H1 (cell line): ENCODE measurements around the gene DHX34. TPM values are rescaled to one million over a fixed set of nuclear protein-coding genes. Genes with fewer than 3 reads are reported as not detected.

Experiments
- KDM1A ChIP-seq: fragments of 200-600, 300-600 bp; sonication (generic); IDR thresholded peaks from 2 replicates; pipeline ENCODE4 v1.7.1; 2016; ENCODE audit warnings: mild to moderate bottlenecking, low read length, borderline replicate concordance
- POU5F1 ChIP-seq: IDR thresholded peaks from 2 replicates; pipeline ENCODE4 v1.6.1; 2011; ENCODE audit warnings: low read depth, mild to moderate bottlenecking, low read length, moderate library complexity
- SIN3A ChIP-seq, 2 experiments: IDR thresholded peaks in 1 of 2; conservative IDR thresholded peaks in 1 of 2; 2 replicates each; pipeline ENCODE4 v1.6.1; 2011 to 2012; ENCODE audit warnings: low read length in 2 of 2, improper control_type of control experiment in 1 of 2, low read depth in 1 of 2, mild to moderate bottlenecking in 1 of 2
- polyA plus RNA-seq, 7 experiments: library from polyadenylated mRNA; depleted of rRNA in 3 of 7; stranded (reverse) in 5 of 7; unstranded in 2 of 7; fragments of >200 nt in 5 of 7; fragments of 200-250 nt in 2 of 7; gene quantifications; 1 replicate in 5 of 7; 2 replicates in 1 of 7; 4 replicates in 1 of 7; pipeline versions ENCODE4 v1.2.1 to v1.2.3, GENCODE V29; 2011 to 2013; ENCODE audit warnings: missing spikeins in 2 of 7, mixed read lengths in 2 of 7
- total RNA-seq: library from RNA; stranded (reverse); fragmentation: NEBNext Ultra II Directional; extraction: Animal tissue kit (Norgen Biotek cat#: 25700); gene quantifications from 2 replicates; pipeline ENCODE4 v1.2.1, GENCODE V29; 2021

DHX34 gene
- total and polyA plus RNA-seq, 2 of the 8 experiments (the other 6 are each of a cell fraction or from before 2014, with no cell fraction given): 17.5 to 24.3 TPM

DNA sequence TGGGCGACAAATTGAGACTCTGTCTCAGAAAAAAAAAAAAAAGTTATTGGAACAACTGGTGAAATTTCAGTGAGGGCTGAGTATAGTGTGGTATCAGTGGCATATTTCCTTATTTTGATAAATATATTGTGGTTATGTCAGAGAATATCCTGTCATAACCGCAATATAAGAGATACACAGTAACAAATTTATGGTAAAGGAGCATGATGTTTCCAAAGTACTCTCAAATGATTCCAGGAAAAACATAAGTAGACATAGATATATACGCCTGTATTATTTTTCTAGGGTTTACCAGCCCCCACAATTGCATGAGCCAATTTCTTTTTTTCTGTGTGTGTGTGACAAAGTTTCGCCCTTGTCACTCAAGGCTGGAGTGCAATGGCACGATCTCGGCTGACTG, 45.1 kb upstream of the DHX34 start (continued):
- TF ChIP-seq SIN3A (conservative IDR thresholded peaks at IDR 0.05 in 1 of 2, IDR thresholded peaks at IDR 0.05 in 1 of 2; ENCODE audit: low read depth in 1 of 2, low read length in 2 of 2) (no peak), KDM1A (no peak), POU5F1 (no peak)
- TF ChIP-seq, all 59 proteins: peak for 0
